GM23248 (cell line): Measurements from ENCODE around the gene ARFGAP3. TPM values are rescaled to one million over a fixed set of nuclear protein-coding genes. Genes with fewer than 3 reads are reported as not detected.

Source experiments
- DNase-seq: peaks from one replicate; pipeline ENCODE4 v3.0.0-alpha.2; 2015
- H2AFZ ChIP-seq: fragments of 200-600 bp; sonication (generic); 2 replicates; pipeline ENCODE4 v1.6.1; 2016; ENCODE audit warnings: antibody characterized with exemption
- H3F3A ChIP-seq: fragments of 200-600 bp; sonication (generic); 2 replicates; pipeline ENCODE4 v1.6.1; 2016; ENCODE audit warnings: mild to moderate bottlenecking, antibody characterized with exemption, mixed run types; ENCODE audit not compliant: insufficient read depth
- H3K27ac ChIP-seq: fragments of 200-600 bp; sonication (generic); 2 replicates; pipeline ENCODE4 v1.5.1; 2016; ENCODE audit warnings: mild to moderate bottlenecking
- H3K27me3 ChIP-seq: fragments of 200-600 bp; sonication (generic); replicated peaks from 2 replicates; pipeline ENCODE4 v1.6.1; 2016; ENCODE audit warnings: mild to moderate bottlenecking; ENCODE audit not compliant: insufficient read depth
- H3K36me3 ChIP-seq: fragments of 200-600 bp; sonication (generic); 2 replicates; pipeline ENCODE4 v1.6.1; 2016; ENCODE audit warnings: low read depth, mild to moderate bottlenecking
- H3K4me1 ChIP-seq: fragments of 200-600 bp; sonication (generic); 2 replicates; pipeline ENCODE4 v1.6.1; 2016; ENCODE audit warnings: mild to moderate bottlenecking; ENCODE audit not compliant: insufficient read depth
- H3K4me2 ChIP-seq: fragments of 200-600 bp; sonication (generic); one replicate; pipeline ENCODE4 v1.6.1; 2016; ENCODE audit warnings: mild to moderate bottlenecking; ENCODE audit not compliant: unreplicated experiment
- H3K4me3 ChIP-seq: fragments of 200-600 bp; sonication (generic); 2 replicates; pipeline ENCODE4 v1.5.1; 2016; ENCODE audit warnings: mild to moderate bottlenecking
- H3K79me2 ChIP-seq: fragments of 200-600 bp; sonication (generic); 2 replicates; pipeline ENCODE4 v1.6.1; 2016; ENCODE audit warnings: mild to moderate bottlenecking; ENCODE audit not compliant: insufficient read depth
- H3K9ac ChIP-seq: fragments of 200-600 bp; sonication (generic); 2 replicates; pipeline ENCODE4 v1.6.1; 2016; ENCODE audit warnings: mild to moderate bottlenecking
- H3K9me2 ChIP-seq: fragments of 200-600 bp; sonication (generic); 2 replicates; pipeline ENCODE4 v1.6.1; 2016; ENCODE audit warnings: mixed run types, mild to moderate bottlenecking, moderate library complexity; ENCODE audit not compliant: insufficient read depth
- H3K9me3 ChIP-seq: fragments of 200-600 bp; sonication (generic); one replicate; pipeline ENCODE4 v1.6.1; 2017; ENCODE audit warnings: low read depth
- H4K20me1 ChIP-seq: fragments of 200-600 bp; sonication (generic); 2 replicates; pipeline ENCODE4 v1.6.0; 2016; ENCODE audit not compliant: insufficient read depth
- EZH2 ChIP-seq: fragments of 200-600 bp; sonication (generic); IDR thresholded peaks from 2 replicates; pipeline ENCODE4 v1.6.1; 2018; ENCODE audit warnings: antibody characterized with exemption, mild to moderate bottlenecking; ENCODE audit not compliant: insufficient read depth, poor library complexity, severe bottlenecking
- EZH2phosphoT487 ChIP-seq: fragments of 200-600 bp; sonication (generic); IDR thresholded peaks from 2 replicates; pipeline ENCODE4 v1.6.1; 2018; ENCODE audit warnings: antibody characterized with exemption, moderate library complexity, mild to moderate bottlenecking, low read depth; ENCODE audit not compliant: insufficient read depth
- WGBS, 2 experiments: methylation state at CpG; one replicate each; pipeline ENCODE4 v1.1.6; 2015 to 2017; ENCODE audit warnings: low lambda C conversion rate in 2 of 2, low coverage in 1 of 2; ENCODE audit errors: missing lambda C conversion rate in 2 of 2; 5-methylcytosine and 5-hydroxymethylcytosine counted together
- in situ Hi-C: fragments of 300-500 bp; cut with MboI; formaldehyde crosslinking; loops from 2 replicates; pipeline ENCODE4 v1.15.0; 2020
- polyA plus RNA-seq: library from polyadenylated mRNA; unstranded; fragments of >200 nt; fragmentation: Nextera tagmentation; extraction: Ambion mirVana; gene quantifications from 2 replicates; pipeline ENCODE4 v1.2.1, GENCODE V29; 2016
- total RNA-seq: library from RNA; depleted of rRNA; stranded (reverse); fragments of >200 nt; shearing (Covaris generic); gene quantifications from 2 replicates; pipeline ENCODE4 v1.2.3, GENCODE V29; 2014

The ARFGAP3 gene
- total and polyA plus RNA-seq, 2 experiments from 2014 or later: 81.5 to 96.8 TPM

GRCh38 chr22:42797011-42797410, 60.1 kb downstream of the ARFGAP3 start:
- H4K20me1 ChIP-seq: no peaks in the 10 kb centered on the region
- no peak overlapping the region for H2AFZ ChIP-seq
- 25 to 28% methylated on average over 5 of the region's 5 CpGs for WGBS, 2 experiments
- TF ChIP-seq EZH2phosphoT487 (no peak), EZH2 (no peak)
- H3K9ac ChIP-seq: peak overlapping the region; percentile 23; the same call in 1 of the 2 replicates
- H3K9me2 ChIP-seq: no peaks in the 10 kb centered on the region
- no peaks in the 10 kb centered on the region for H3K9me3 ChIP-seq
- H3K79me2 ChIP-seq: no peaks in the 10 kb centered on the region
- no peak overlapping the region for H3K4me2 ChIP-seq
- in situ Hi-C loops: no loop called here
- H3K4me3 ChIP-seq: no peak overlapping the region
- H3K27me3 ChIP-seq: no peaks in the 10 kb centered on the region
- H3K36me3 ChIP-seq: peaks cover 28% of the 10 kb centered on the region
- no peak overlapping the region for H3K27ac ChIP-seq
- 0 out of 2 replicates have a peak, but pooled peaks cover under 1% of the 10 kb centered on the region for H3K4me1 ChIP-seq
- DNase-seq: no peak
- peaks cover 18% of the 10 kb centered on the region; the same call in 1 of the 2 replicates for H3F3A ChIP-seq

GRCh38 chr22:42796081-42796480, 61.0 kb downstream of the ARFGAP3 start:
- H4K20me1 ChIP-seq: no peaks in the 10 kb centered on the region
- H3K4me1 ChIP-seq: peaks cover 10% of the 10 kb centered on the region; the same call in 1 of the 2 replicates
- no peaks in the 10 kb centered on the region for H3K27me3 ChIP-seq
- no peaks in the 10 kb centered on the region for H3K9me3 ChIP-seq
- H3K36me3 ChIP-seq: peaks cover 28% of the 10 kb centered on the region
- H3K4me3 ChIP-seq: no peak overlapping the region
- TF ChIP-seq EZH2 (no peak), EZH2phosphoT487 (no peak)
- no peak overlapping the region for H3K4me2 ChIP-seq
- peaks cover 18% of the 10 kb centered on the region; the same call in 1 of the 2 replicates for H3F3A ChIP-seq
- H3K79me2 ChIP-seq: no peaks in the 10 kb centered on the region
- in situ Hi-C loops: no loop called here
- H2AFZ ChIP-seq: no peak overlapping the region
- no peak overlapping the region for H3K9ac ChIP-seq
- no peak overlapping the region for H3K27ac ChIP-seq
- H3K9me2 ChIP-seq: no peaks in the 10 kb centered on the region
- DNase-seq: no peak
- WGBS, 2 experiments: 83 to 84% methylated on average over 12 of the region's 12 CpGs

GRCh38 chr22:42794551-42795510, 62.2 kb downstream of the ARFGAP3 start:
- no peak overlapping the region for H3K27ac ChIP-seq
- peaks cover 14% of the 10 kb centered on the region for H3K4me1 ChIP-seq
- H3F3A ChIP-seq: peaks cover 24% of the 10 kb centered on the region
- H3K27me3 ChIP-seq: no peaks in the 10 kb centered on the region
- H3K9me2 ChIP-seq: no peaks in the 10 kb centered on the region
- no peak overlapping the region for H3K4me3 ChIP-seq
- in situ Hi-C loops: no loop called here
- no peak for TF ChIP-seq EZH2
- no peak for TF ChIP-seq EZH2phosphoT487
- H3K9ac ChIP-seq: no peak overlapping the region
- H3K9me3 ChIP-seq: no peaks in the 10 kb centered on the region
- H2AFZ ChIP-seq: no peak overlapping the region
- H4K20me1 ChIP-seq: no peaks in the 10 kb centered on the region
- WGBS, 2 experiments: 65 to 74% methylated on average over 22 to 25 of the region's 25 CpGs
- H3K36me3 ChIP-seq: peaks cover 27% of the 10 kb centered on the region
- no peak overlapping the region for H3K4me2 ChIP-seq
- no peak for DNase-seq
- no peaks in the 10 kb centered on the region for H3K79me2 ChIP-seq

- Histone ChIP-seq H3K4me2 (no peak overlapping the region), H3F3A (peaks cover 24% of the 10 kb centered on the region), H3K4me1 (peaks cover 14% of the 10 kb centered on the region), H4K20me1 (no peaks in the 10 kb centered on the region), H3K4me3 (no peak overlapping the region), H3K79me2 (no peaks in the 10 kb centered on the region), H3K27ac (no peak overlapping the region), H3K9me2 (no peaks in the 10 kb centered on the region), H3K9ac (no peak overlapping the region), H3K27me3 (no peaks in the 10 kb centered on the region), H3K9me3 (no peaks in the 10 kb centered on the region), H3K36me3 (peaks cover 21% of the 10 kb centered on the region), H2AFZ (no peak overlapping the region)
- 82 to 87% methylated on average over 12 to 15 of the region's 15 CpGs for WGBS, 2 experiments
- in situ Hi-C loops: no loop called here
- TF ChIP-seq EZH2: no peak
- TF ChIP-seq EZH2phosphoT487: no peak
- no peak for DNase-seq
These were observed 63.1 kb downstream of the ARFGAP3 start for GRCh38 chr22:42793848-42794405.
